SK-MEL-5 (cell line): Measurements from ENCODE around the gene NR3C2. TPM values are rescaled to one million over a fixed set of nuclear protein-coding genes. Genes with fewer than 3 reads are reported as not detected.
"Not testable (repeated sequence)": the region's sequence is repeated elsewhere in the genome, so short reads cannot be mapped to it uniquely, and the experiment has no call there.

Source experiments
- DNase-seq: peaks from one replicate; pipeline ENCODE4 v3.0.0-alpha.2; 2016; ENCODE audit warnings: low read depth, low spot score
- in situ Hi-C: cut with HindIII; loops from 2 replicates; pipeline ENCODE4 v1.10.0; 2016; ENCODE audit warnings: low sequenced_read_pairs, high pct_unique_total_duplicates, low pct_unique_long_range_greater_than_20kb
- total RNA-seq: library from RNA; depleted of rRNA; stranded (reverse); fragments of >200 nt; shearing (Covaris generic); gene quantifications from 2 replicates; pipeline ENCODE4 v1.2.3, GENCODE V29; 2014

NR3C2 gene
- total RNA-seq, 1 experiment from 2014 or later = 0.32 TPM

- in situ Hi-C loops = no loop called here
- no peak for DNase-seq
Measured at GRCh38 chr4:148222991-148223660, 219.1 kb downstream of the NR3C2 start.

- in situ Hi-C loops = no loop called here
- no peak for DNase-seq
Measured at GRCh38 chr4:148216866-148217814, 225.1 kb downstream of the NR3C2 start.

- in situ Hi-C loops = no loop called here
- DNase-seq = no peak
Measured at GRCh38 chr4:148216321-148216720, 225.9 kb downstream of the NR3C2 start.

- in situ Hi-C loops = no loop called here
- no peak for DNase-seq
Measured at GRCh38 chr4:148215202-148215601, 227.0 kb downstream of the NR3C2 start.

GRCh38 chr4:148214529-148215166, 227.6 kb downstream of the NR3C2 start:
- DNase-seq = no peak
- in situ Hi-C loops = no loop called here

GRCh38 chr4:148211533-148211932, 230.7 kb downstream of the NR3C2 start:
- in situ Hi-C loops = no loop called here

GRCh38 chr4:148210661-148211060, 231.6 kb downstream of the NR3C2 start:
- no peak for DNase-seq

More at GRCh38 chr4:148211533-148211932, 230.7 kb downstream of the NR3C2 start:
- DNase-seq = no peak

GRCh38 chr4:148207068-148207467, 235.1 kb downstream of the NR3C2 start:
- DNase-seq = no peak
- in situ Hi-C loops = no loop called here

More at GRCh38 chr4:148210661-148211060, 231.6 kb downstream of the NR3C2 start:
- in situ Hi-C loops = no loop called here

- in situ Hi-C loops = no loop called here
- DNase-seq = no peak
Measured at GRCh38 chr4:148205476-148205875, 236.7 kb downstream of the NR3C2 start.

- DNase-seq = no peak
- in situ Hi-C loops = no loop called here
Measured at GRCh38 chr4:148204892-148205291, 237.3 kb downstream of the NR3C2 start.

- no peak for DNase-seq
- in situ Hi-C loops = no loop called here
Measured at GRCh38 chr4:148204171-148204570, 238.0 kb downstream of the NR3C2 start.

GRCh38 chr4:148203056-148203898, 238.9 kb downstream of the NR3C2 start:
- in situ Hi-C loops = no loop called here

GRCh38 chr4:148200960-148201359, 241.3 kb downstream of the NR3C2 start:
- no peak for DNase-seq
- in situ Hi-C loops = no loop called here

More at GRCh38 chr4:148203056-148203898, 238.9 kb downstream of the NR3C2 start:
- no peak for DNase-seq

- DNase-seq = no peak
- in situ Hi-C loops = no loop called here
Measured at GRCh38 chr4:148196164-148196563, 246.1 kb downstream of the NR3C2 start.

GRCh38 chr4:148192526-148192925, 249.7 kb downstream of the NR3C2 start:
- in situ Hi-C loops = no loop called here
- DNase-seq = no peak

GRCh38 chr4:148187454-148188222, 254.6 kb downstream of the NR3C2 start:
- in situ Hi-C loops = not testable (repeated sequence)

GRCh38 chr4:148184922-148185321, 257.3 kb downstream of the NR3C2 start:
- in situ Hi-C loops = no loop called here
- DNase-seq = no peak

More at GRCh38 chr4:148187454-148188222, 254.6 kb downstream of the NR3C2 start:
- not testable (repeated sequence) for DNase-seq
